Embryonic facial prominence (tissue), 1 donor: ENCODE results near the gene CLCN3.
A peak's percentile ranks its signal among the peaks of the same experiment; 100 is the strongest.
"Not testable (repeated sequence)": the region's sequence is repeated elsewhere in the genome, so short reads cannot be mapped to it uniquely, and the experiment has no call there.

Source experiments
- DNase-seq: peaks from one replicate; pipeline ENCODE4 v3.0.0-alpha.2; 2016; ENCODE audit errors: extremely low spot score

CLCN3 gene

DNA sequence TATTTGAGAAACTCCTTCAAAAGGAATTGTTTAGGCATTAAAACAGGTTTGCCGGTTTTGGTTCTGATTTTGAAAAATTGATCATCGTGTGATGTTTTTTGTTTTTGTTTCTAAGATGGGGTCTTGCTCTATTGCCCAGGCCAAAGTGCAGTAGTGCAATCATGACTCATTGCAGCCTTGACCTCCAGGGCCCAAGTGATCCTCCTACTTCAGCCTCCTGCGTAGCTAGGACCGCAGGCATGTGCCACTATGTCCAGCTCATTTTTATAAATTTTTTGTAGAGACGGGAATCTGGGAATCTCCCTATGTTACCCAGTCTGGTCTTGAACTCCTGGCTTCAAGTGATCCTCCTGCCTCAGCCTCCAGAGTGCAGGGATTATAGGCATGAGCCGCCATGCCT, 35.0 kb downstream of the CLCN3 start:
- no peak for DNase-seq

GRCh38 chr4:169657470-169658107, 37.2 kb downstream of the CLCN3 start:
- no peak for DNase-seq

GRCh38 chr4:169658196-169658595, 37.8 kb downstream of the CLCN3 start:
- no peak for DNase-seq

DNA sequence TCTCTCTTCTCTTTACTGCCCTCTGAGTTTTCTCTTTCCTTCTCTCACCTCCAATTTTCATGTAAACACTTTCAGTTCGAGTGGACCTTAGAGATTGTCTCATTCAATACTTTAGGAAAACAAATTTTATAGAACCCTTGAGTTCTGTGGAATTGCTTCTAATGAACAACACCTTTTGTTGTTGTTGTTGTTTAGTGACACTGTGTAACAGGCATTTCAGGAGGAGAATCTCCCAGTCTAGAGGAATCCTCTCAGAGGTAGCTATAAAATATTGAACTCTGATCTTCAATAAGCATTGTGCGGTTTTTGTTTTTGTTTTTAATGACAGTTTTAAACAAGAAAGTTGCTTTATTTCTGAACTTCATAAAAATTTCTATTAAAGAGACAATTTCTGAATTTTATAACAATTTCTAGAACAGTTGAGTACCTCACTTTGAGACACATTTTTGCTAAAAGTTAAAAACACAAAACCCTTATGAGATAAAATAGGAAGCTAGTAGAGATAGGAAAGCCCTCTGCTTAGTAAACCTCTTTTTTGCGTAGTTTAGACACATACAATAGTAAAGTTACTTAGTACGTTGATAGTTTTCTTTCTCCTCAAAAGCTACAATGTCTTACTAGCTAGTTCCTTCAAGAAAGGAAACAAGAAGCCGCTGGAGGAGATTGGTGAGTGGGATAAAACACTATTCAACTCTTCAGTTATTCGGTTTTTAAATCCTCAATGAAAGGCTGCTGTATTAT, 38.8 kb downstream of the CLCN3 start:
- no peak for DNase-seq

- peak; percentile 94 for DNase-seq
Measured at GRCh38 chr4:169659716-169660670, 39.6 kb downstream of the CLCN3 start.

DNA sequence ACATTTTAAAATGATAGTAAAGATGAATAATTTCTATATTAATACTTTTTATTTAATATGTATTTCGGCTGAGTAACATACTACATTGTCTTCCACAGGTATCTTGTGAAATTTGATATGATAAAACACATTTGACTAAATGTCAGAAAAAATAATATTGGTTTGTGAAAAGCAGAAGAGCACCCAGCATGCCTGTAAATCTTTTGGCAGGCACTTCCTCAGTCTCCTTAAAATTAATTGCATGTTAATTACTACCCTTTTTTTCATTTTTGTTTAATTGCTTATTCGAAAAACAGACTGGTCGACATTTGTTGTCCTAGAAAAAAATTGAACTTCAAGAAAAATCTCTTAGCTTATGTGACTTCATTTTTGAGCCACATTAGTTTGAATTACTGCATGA, 40.6 kb downstream of the CLCN3 start:
- no peak for DNase-seq

DNA sequence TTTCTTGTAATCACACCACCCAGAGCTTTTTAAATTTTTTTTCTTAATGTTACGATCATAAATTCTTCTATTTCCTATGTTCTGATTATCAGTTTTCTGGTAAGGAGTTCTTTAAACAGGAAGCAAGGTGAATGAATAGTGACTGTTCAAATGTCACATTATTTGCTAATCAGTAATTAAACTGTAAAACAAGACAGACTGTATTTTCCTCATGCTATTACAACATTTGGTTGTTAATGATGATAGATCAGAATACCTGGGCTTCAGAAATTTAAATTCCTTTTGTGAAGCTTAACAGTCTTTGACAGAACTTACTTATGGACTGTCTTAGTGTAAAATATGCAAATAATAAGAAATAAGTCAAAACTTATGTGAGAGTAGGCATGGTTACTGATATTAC, 41.4 kb downstream of the CLCN3 start:
- DNase-seq = no peak

GRCh38 chr4:169662206-169662605, 41.8 kb downstream of the CLCN3 start:
- DNase-seq = no peak

DNA sequence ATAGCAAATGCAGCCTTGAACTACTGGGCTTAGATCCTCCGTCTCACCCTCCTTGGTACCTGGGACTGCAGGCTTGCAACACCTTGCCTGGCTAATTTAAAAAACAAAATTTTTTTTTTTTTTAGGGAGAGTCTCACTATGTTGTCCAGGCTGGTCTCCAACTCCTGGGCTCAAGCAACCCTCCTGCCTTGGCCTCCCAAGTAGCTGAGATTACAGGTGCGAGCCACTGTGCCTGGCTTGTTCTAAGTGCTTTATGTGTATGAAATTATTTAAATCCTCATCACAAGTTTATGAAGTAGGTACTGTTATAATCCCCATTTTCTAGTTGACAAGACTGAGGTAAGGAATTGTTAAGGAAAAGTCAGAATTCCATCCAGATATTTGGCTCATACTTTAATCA, 43.0 kb downstream of the CLCN3 start:
- no peak for DNase-seq

DNA sequence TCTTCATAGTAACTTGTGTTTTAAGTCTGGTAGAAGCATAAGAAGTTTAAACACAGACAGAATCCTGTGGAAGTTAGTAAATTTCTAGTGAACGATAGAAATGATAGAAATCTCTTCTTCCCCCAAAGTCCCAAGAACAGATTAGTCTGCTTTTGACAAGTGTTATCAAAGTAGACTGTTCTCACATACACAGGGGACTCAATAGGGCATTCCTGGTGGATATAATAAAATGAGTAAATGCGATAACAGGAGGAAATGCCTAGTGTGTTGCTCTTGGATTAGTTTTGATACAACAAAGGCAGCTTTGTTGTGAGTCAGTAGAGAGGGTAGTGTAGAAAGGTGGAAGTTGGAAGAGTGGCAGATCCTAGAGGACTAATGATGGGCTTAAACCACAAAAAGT, 43.5 kb downstream of the CLCN3 start:
- DNase-seq = no peak

DNA sequence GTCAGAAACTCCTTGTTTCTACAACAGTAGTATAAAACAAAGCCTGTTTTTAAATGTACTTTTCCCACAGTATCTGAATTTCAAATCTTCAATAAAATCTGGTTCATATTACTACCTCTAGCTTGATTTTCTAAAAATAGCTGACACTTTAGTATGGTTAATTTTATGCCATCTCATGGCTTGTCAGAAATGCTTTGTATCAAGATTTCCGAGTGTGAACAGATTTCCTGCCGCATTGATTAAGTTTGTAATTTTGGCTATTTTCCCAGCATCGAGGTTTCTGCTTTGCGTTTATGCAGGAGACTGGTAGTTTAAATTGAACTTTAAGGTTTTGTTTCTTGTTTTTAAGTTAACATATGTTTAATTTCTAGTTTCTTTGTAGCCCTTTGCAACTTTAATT, 44.2 kb downstream of the CLCN3 start:
- DNase-seq = no peak

DNA sequence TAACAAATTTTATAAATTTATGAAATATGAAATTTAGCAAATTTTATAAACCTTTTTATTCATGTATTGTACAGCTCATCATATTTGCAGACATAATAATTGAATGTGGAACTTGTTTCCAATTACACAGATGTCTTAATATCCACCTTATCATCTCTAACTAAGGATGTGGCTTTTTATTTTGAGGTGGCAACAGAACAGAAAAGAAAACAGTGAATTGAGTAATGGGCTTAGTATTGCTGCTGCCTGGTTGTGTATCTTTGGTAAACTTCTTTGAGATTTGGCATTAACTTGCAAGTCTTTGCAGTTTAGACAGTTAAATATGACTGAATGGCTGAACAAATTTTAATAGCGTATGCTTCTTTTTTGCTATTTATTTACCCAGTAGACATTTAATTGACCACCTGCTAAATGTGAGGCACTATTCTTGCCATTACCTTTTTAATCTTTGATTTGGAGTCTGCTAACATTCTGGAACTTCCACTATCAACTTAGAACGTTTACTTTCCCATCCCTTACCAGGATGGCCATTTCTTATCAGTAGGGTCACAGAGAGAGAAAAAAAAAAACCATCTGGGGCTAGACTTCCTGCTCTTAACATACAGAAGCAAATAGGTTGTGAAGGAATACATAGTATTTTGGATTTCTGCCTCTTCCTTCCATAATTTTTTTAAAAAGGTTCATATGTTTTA, 44.8 kb downstream of the CLCN3 start:
- DNase-seq = no peak

DNA sequence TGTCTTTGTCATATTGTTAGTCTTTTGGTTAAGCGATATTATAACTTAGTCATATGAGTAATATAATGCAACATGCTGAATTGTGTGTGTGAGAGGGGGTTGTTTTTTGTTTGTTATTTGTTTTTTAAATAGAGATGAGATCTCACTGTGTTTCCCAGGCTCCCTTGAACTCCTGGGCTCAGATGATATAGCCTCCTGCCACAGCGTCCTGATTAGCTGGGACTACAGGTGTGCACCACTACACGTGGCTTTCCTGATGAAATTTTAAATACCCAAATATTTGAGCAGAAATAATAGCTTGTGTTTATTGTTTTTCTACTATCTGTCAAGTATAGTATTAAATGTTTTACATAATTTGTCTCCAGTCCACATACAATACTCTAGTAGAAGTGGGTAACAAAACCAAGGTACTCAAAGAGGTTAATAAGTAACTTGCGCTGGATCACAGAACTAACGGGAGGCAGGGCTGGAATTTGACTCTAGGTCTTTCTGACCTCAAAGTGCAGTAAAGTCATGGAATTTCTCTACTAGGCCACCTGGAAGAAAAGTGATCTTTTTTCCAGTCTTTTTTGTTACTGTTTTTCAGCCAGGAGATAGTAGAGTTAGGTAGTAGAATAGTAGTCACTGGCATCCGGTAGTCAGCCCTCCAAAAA, 47.8 kb downstream of the CLCN3 start:
- no peak for DNase-seq

DNA sequence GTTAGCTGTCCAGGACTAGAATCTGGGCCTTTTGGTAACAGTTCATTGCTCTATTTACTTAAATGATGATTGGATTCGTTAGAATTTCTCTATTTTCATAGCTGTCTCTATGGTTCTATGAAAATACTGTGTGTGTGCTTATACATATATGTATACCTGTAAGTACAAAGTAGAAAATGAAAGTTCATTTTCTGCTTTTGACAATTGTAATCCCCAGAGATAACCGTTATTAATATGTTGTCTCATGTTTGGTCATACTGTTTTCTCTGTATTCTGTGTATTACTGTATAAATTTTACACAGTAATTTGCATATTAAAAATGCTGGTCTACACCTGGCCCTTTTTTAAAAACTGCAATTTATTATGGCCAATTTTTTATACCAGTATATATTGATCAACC, 55.4 kb downstream of the CLCN3 start:
- no peak for DNase-seq

DNA sequence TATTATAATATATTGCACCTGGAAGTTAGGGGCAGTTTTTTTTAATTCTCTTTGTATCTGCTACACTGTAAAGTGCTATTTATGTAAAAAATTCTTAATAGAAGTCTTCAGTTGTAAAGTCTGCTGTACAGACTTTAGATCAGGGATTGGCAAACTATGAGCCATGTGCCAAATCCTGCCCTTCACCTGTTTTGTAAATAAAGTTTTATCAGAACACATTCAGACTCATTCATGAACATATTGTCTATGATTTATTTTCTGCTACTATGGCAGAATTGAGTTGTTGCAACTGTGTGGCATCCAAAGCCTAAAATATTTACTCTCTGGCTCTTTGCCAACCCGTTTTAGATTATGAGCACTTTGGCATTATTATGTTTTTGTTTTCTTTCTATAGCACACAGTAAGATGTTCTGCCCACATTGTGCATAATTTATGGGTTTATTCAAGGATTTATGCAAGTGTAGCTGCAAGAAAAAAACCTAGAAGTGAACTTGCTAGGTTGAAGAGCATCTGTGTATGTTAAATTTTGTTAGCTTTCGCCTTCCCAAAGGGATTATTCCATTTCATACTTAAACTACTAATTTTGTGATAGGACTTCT, 56.9 kb downstream of the CLCN3 start:
- DNase-seq = no peak

GRCh38 chr4:169678486-169678885, 58.1 kb downstream of the CLCN3 start:
- not testable (repeated sequence) for DNase-seq

DNA sequence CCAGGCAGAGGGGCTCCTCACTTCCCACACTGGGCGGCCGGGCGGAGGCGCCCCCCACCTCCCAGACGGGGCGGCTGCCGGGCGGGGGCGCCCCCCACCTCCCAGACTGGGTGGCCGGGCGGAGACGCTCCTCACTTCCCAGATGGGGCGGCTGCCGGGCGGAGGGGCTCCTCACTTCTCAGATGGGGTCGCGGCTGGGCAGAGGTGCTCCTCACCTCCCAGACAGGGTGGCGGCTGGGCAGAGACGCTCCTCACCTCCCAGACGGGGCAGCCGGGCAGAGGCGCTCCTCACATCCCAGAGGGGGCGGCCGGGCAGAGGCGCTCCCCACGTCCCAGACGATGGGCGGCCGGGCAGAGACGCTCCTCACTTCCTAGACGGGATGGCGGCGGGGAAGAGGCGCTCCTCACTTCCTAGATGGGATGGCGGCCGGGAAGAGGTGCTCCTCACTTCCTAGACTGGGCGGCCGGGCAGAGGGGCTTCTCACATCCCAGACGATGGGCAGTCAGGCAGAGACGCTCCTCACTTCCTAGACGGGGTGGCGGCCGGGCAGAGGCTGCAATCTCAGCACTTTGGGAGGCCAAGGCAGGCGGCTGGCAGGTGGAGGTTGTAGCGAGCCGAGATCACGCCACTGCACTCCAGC, 58.7 kb downstream of the CLCN3 start:
- not testable (repeated sequence) for DNase-seq

GRCh38 chr4:169682372-169683047, 62.1 kb downstream of the CLCN3 start:
- no peak for DNase-seq

- DNase-seq = no peak
Measured at GRCh38 chr4:169689681-169690080, 69.3 kb downstream of the CLCN3 start.

DNA sequence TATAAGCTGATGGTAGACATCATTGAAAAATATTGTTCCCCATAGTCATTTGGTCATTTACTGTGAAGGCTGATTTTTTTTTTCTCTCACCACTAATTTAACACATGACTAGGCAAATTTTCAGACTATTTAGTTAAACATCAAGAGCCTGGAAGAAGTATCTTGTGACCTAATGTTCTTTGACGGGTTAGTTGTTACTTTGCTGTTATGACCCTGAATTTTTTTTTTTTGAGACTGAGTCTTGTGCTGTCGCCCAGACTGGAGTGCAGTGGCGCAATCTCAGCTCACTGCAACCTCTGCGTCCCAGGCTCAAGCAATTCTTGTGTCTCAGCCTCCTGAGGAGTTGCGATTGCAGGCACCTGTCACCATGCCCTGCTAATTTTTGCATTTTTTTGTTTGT, 70.4 kb downstream of the CLCN3 start:
- DNase-seq = no peak
